ENCODE data around the gene ALG9.

ALG9 gene

DNA sequence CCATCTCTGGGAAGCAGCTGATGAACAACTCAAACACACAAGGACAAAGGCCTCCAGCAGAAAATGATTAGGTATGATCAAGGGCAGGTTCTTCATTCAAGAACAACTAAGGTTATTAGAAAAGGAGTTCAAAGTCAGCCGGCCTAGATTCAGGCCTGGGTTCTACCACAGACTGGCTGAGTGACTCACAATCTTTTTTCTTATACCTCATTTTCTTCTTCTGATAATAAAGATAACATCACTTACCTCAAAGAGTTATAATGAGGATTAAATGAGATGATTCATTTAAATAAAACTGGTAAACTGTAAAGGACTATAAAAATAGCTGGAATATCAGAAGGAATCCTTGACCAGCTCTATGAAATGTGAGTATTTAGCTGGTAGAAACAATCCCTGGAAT is 55.9 kb downstream of the ALG9 start:
- TF ChIP-seq, protein P1, sequence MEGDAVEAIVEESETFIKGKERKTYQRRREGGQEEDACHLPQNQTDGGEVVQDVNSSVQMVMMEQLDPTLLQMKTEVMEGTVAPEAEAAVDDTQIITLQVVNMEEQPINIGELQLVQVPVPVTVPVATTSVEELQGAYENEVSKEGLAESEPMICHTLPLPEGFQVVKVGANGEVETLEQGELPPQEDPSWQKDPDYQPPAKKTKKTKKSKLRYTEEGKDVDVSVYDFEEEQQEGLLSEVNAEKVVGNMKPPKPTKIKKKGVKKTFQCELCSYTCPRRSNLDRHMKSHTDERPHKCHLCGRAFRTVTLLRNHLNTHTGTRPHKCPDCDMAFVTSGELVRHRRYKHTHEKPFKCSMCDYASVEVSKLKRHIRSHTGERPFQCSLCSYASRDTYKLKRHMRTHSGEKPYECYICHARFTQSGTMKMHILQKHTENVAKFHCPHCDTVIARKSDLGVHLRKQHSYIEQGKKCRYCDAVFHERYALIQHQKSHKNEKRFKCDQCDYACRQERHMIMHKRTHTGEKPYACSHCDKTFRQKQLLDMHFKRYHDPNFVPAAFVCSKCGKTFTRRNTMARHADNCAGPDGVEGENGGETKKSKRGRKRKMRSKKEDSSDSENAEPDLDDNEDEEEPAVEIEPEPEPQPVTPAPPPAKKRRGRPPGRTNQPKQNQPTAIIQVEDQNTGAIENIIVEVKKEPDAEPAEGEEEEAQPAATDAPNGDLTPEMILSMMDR (IDR thresholded peaks at IDR 0.05; ENCODE audit: low read depth, low read length, missing control alignments), result no peak
- no peak overlapping the region for H3K4me3 ChIP-seq (ENCODE audit: low read depth, low read length)
- DNase-seq (ENCODE audit: low read depth), result no peak

DNA sequence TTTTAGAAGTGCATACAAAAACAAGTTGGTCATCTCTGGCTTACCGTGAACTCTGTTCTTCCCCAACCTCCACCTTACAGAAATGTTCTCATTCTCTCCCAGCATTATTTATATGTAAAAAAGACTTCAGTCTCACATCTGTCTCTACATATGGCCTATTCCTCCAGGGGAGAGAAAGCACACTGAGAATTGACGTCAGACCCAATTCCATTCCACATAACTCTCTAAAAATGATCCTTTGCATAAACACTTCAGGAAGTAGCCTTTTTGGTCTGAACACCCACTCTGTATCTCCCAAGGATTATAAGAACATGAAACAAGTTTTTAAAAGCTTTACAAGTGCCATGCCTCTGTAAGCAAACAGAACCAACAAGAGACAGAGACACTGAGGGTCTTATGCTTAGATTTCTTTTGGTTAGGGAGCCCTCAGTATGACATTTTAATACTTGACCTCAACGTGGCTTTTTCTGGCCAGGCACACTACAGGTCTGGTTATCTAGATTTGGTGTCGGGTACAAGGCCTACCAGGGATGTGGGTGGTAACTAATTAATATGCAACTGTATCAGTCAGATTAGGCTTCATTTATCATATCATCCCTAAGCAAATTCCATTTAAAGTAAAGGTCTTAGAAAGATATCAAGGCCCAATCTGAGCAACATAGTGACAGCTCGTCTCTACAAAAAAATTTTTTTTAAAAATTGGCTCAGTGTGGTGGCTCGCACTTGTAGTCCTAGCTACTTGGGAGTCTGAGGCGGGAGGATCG is 56.6 kb downstream of the ALG9 start:
- no peak for DNase-seq (ENCODE audit: low read depth)
- TF ChIP-seq, protein P1 (IDR thresholded peaks at IDR 0.05; ENCODE audit: low read depth, low read length, missing control alignments), result no peak
- H3K4me3 ChIP-seq (ENCODE audit: low read depth, low read length), result no peak overlapping the region

DNA sequence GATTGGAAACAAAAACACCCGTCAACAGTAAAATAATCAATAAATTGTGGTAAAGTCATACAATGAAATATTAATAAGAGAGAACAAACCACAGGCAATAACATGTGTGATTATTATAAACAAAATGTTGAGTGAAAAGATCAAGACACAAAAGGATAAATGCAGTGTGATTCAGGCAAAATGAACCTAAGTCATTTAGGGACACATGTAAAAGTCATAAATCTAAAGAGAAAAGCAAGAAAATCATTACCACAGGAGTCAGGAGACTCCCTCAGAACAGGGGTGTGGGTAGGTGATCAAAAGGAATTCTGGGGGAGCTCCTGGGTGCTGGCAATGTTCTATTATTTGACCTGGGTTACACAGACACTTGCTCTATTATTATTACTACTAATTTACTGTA is 57.3 kb downstream of the ALG9 start:
- H3K4me3 ChIP-seq (ENCODE audit: low read depth, low read length), result no peak overlapping the region
- DNase-seq (ENCODE audit: low read depth), result no peak
- TF ChIP-seq, protein P1 (IDR thresholded peaks at IDR 0.05; ENCODE audit: low read depth, low read length, missing control alignments), result no peak

DNA sequence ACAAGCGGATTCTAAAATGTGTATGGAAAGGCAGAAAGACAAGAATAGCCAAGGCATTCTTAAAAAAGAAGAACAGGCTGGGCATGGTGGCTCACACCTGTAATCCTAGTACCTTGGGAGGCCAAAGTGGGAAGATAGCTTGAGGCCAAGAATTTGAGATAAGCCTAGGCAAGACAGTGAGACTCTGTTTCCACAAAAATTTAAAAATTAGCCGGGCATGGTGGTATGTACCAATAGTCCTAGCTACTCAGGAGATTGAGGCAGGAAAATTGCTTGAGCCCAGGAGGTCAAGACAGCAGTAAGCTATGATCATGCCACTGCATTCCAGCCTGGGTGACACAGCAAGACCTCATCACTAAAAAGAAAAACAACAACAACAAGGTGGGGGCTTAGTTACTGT is 59.2 kb downstream of the ALG9 start:
- no peak for DNase-seq (ENCODE audit: low read depth)
- TF ChIP-seq, protein P1 (IDR thresholded peaks at IDR 0.05; ENCODE audit: low read depth, low read length, missing control alignments), result no peak
- no peak overlapping the region for H3K4me3 ChIP-seq (ENCODE audit: low read depth, low read length)

DNA sequence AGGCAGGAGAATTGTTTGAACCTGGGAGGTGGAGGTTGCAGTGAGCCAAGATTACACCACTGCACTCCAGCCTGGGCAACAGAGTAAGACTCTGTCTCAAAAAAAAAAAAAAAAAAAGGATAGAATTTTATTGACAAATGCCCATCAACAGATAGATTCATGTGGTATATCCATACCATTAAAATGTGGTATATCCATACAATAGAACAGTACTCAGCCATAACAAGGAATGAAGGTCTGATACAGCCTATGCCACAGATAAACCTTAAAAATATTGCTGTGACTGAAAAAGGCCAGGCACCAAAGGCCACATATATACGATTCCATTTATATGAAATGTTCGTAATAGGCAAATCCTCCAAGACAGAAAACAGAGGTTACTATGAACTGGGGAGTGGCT is 59.9 kb downstream of the ALG9 start:
- TF ChIP-seq, protein P1 (IDR thresholded peaks at IDR 0.05; ENCODE audit: low read depth, low read length, missing control alignments), result no peak
- no peak overlapping the region for H3K4me3 ChIP-seq (ENCODE audit: low read depth, low read length)
- no peak for DNase-seq (ENCODE audit: low read depth)

DNA sequence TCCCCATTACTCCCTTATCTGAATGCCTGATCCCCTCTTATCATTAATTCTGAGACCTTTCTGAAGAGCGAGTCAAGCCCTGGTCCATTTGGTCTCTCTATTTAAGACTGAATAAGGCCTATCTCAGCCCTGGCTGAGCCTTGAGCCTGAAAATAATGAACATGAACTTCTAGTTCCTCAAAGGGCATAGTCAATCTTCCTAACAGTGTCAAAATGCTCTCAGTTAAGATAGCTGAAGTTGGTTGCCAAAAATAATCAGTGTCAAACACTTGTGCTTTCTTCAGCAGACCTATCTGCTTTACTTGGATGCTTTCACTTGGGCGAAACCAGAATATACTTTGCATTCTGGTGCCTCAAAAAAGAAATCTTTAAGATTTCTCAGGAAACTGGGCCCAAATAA is 62.5 kb downstream of the ALG9 start:
- H3K4me3 ChIP-seq (ENCODE audit: low read depth, low read length), result no peak overlapping the region
- TF ChIP-seq, protein P1 (IDR thresholded peaks at IDR 0.05; ENCODE audit: low read depth, low read length, missing control alignments), result no peak
- no peak for DNase-seq (ENCODE audit: low read depth)

DNA sequence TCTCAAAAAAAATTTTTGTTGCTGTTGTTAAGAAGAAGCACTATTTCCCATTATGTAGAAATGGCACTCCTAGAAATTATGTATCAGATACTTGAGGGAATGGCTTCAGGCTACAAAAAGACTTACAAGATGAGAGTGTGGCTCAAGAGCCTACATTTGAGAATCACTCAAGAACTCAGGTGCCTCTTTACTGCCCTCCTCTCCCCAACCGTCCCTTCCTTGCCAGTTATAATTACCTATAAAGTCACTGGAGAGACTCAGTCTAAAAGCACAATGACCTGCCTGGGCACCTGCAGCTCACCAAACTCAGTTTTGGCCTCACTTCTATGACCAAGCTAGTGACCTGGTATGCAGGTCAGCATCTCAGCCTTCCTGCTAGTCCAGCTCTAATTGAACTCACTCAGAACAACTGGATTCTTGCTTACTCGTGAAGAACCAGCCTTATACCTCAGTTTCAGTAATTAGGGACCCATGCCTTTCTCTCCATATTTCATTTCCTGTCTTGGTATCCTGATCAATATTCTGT is 63.3 kb downstream of the ALG9 start:
- no peak overlapping the region for H3K4me3 ChIP-seq (ENCODE audit: low read depth, low read length)
- TF ChIP-seq, protein P1 (IDR thresholded peaks at IDR 0.05; ENCODE audit: low read depth, low read length, missing control alignments), result no peak
- DNase-seq (ENCODE audit: low read depth), result no peak
